ENCODE measurements around the gene FBRS.
A peak's percentile ranks its signal among the peaks of the same experiment; 100 is the strongest.
"Not testable (repeated sequence)": the region's sequence is repeated elsewhere in the genome, so short reads cannot be mapped to it uniquely, and the experiment has no call there.

FBRS gene

GRCh38 chr16:30657866-30658730, at the start of gene FBRS:
TSS of gene FBRS (plus strand) at chr16:30658431. CDS start at chr16:30659519, 1,088 bp downstream.
- peak; percentile 99 for DNase-seq

- no peak for DNase-seq
These were observed 49.0 kb upstream of the FBRS start for GRCh38 chr16:30609002-30609925.

- DNase-seq, result peak; percentile 90
These were observed 48.0 kb upstream of the FBRS start, which contains the start of gene ZNF689 for GRCh38 chr16:30609926-30610839. TSS of gene ZNF689 (minus strand) at chr16:30610389. CDS start at chr16:30610041, 348 bp downstream.

GRCh38 chr16:30615358-30616091, 42.7 kb upstream of the FBRS start:
- DNase-seq, result no peak

- DNase-seq, result no peak
These were observed 39.0 kb upstream of the FBRS start for GRCh38 chr16:30619202-30619601.

GRCh38 chr16:30619638-30620037, 38.6 kb upstream of the FBRS start:
- no peak for DNase-seq

- no peak for DNase-seq
These were observed 38.1 kb upstream of the FBRS start for GRCh38 chr16:30620169-30620568.

- peak; percentile 53 for DNase-seq
These were observed 36.5 kb upstream of the FBRS start for GRCh38 chr16:30621765-30622164.

- no peak for DNase-seq
These were observed 35.7 kb upstream of the FBRS start for GRCh38 chr16:30622455-30623032.

GRCh38 chr16:30623536-30624283, 34.5 kb upstream of the FBRS start:
- DNase-seq, result no peak

GRCh38 chr16:30626236-30626635, 32.0 kb upstream of the FBRS start:
- no peak for DNase-seq

- DNase-seq, result peak; percentile 49
These were observed 29.3 kb upstream of the FBRS start for GRCh38 chr16:30628628-30629540.

GRCh38 chr16:30632454-30632853, 25.8 kb upstream of the FBRS start:
- DNase-seq, result not testable (repeated sequence)

GRCh38 chr16:30633526-30633925, 24.7 kb upstream of the FBRS start:
- DNase-seq, result no peak

GRCh38 chr16:30636599-30636998, 21.6 kb upstream of the FBRS start:
- DNase-seq, result no peak

- not testable (repeated sequence) for DNase-seq
These were observed 21.1 kb upstream of the FBRS start for GRCh38 chr16:30637139-30637538.

GRCh38 chr16:30637944-30638343, 20.3 kb upstream of the FBRS start:
- DNase-seq, result no peak

- DNase-seq, result no peak
These were observed 16.8 kb upstream of the FBRS start for GRCh38 chr16:30641378-30641982.

GRCh38 chr16:30644334-30644830, 13.8 kb upstream of the FBRS start:
- DNase-seq, result no peak
